Neutrophil (primary cell): ENCODE measurements around the gene FCHSD2.
"Not testable (repeated sequence)": the region's sequence is repeated elsewhere in the genome, so short reads cannot be mapped to it uniquely, and the experiment has no call there.

Experiments
- H3K27ac ChIP-seq: fragments of 200-600 bp; sonication (generic); 2 replicates; pipeline ENCODE4 v1.5.1; 2016; ENCODE audit warnings: mild to moderate bottlenecking, moderate library complexity
- H3K27me3 ChIP-seq: fragments of 200-600 bp; sonication (generic); 2 replicates; pipeline ENCODE4 v1.6.0; 2016; ENCODE audit warnings: mild to moderate bottlenecking
- H3K36me3 ChIP-seq: fragments of 200-600 bp; sonication (generic); 2 replicates; pipeline ENCODE4 v1.5.1; 2017
- H3K4me1 ChIP-seq, 2 experiments: fragments of 200-600 bp in 1 of 2; sonication (generic) in 1 of 2; 1 replicate in 1 of 2; 2 replicates in 1 of 2; pipeline versions ENCODE4 v1.5.1 to v1.6.1; 2013 to 2016; ENCODE audit warnings: low read depth in 1 of 2, low read length in 1 of 2, mild to moderate bottlenecking in 1 of 2, moderate library complexity in 1 of 2; ENCODE audit not compliant: control insufficient read depth in 1 of 2, insufficient read depth in 1 of 2
- H3K4me3 ChIP-seq, 2 experiments: fragments of 200-600 bp in 1 of 2; sonication (generic) in 1 of 2; 1 replicate in 1 of 2; 2 replicates in 1 of 2; pipeline ENCODE4 v1.5.1; 2013 to 2016; ENCODE audit warnings: low read depth in 1 of 2, low read length in 1 of 2, mild to moderate bottlenecking in 1 of 2, moderate library complexity in 1 of 2
- H3K9me3 ChIP-seq: fragments of 200-600 bp; sonication (generic); 2 replicates; pipeline ENCODE4 v1.5.1; 2016
- TF ChIP-seq, protein P1 (sequence below): fragments of 200-600 bp; sonication (generic); IDR thresholded peaks from 2 replicates; pipeline ENCODE4 v1.5.1; 2016; ENCODE audit warnings: antibody characterized with exemption

FCHSD2 gene

GRCh38 chr11:73030130-73030529 lies 112.0 kb downstream of the FCHSD2 start:
- H3K4me3 ChIP-seq: peak overlapping the region in 1 of 2 experiments; percentile 46
- TF ChIP-seq, protein P1, sequence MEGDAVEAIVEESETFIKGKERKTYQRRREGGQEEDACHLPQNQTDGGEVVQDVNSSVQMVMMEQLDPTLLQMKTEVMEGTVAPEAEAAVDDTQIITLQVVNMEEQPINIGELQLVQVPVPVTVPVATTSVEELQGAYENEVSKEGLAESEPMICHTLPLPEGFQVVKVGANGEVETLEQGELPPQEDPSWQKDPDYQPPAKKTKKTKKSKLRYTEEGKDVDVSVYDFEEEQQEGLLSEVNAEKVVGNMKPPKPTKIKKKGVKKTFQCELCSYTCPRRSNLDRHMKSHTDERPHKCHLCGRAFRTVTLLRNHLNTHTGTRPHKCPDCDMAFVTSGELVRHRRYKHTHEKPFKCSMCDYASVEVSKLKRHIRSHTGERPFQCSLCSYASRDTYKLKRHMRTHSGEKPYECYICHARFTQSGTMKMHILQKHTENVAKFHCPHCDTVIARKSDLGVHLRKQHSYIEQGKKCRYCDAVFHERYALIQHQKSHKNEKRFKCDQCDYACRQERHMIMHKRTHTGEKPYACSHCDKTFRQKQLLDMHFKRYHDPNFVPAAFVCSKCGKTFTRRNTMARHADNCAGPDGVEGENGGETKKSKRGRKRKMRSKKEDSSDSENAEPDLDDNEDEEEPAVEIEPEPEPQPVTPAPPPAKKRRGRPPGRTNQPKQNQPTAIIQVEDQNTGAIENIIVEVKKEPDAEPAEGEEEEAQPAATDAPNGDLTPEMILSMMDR: no peak
- H3K27ac ChIP-seq: peak overlapping the region; percentile 95
- H3K4me1 ChIP-seq: peaks cover 42 to 50% of the 10 kb centered on the region in 2 experiments
- no peaks in the 10 kb centered on the region for H3K9me3 ChIP-seq
- H3K36me3 ChIP-seq: no peaks in the 10 kb centered on the region
- H3K27me3 ChIP-seq: no peaks in the 10 kb centered on the region

DNA sequence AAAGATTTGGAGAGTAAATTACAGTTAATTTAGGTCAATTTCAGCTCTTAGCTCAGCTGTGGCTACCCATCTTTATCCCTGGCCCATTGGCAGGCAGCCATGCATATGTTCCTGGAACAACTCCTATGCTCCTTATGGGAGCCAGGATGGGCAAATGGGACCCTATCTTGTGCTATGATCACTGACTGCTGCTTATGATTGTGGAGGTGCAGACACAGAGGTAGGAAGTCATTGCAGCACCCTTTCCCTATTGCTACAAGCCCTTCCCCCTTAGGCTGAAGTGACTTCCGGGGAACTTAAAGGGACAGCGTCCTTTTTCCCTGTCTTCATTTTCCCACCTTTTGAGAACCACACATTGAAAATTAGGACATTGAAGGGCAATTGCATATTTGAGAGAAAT lies 112.7 kb downstream of the FCHSD2 start:
- peaks cover 42 to 50% of the 10 kb centered on the region in 2 experiments for H3K4me1 ChIP-seq
- H3K27ac ChIP-seq: peak overlapping the region; percentile 95
- no peaks in the 10 kb centered on the region for H3K27me3 ChIP-seq
- peak overlapping the region; percentile 46 to 54 for H3K4me3 ChIP-seq
- no peaks in the 10 kb centered on the region for H3K9me3 ChIP-seq
- TF ChIP-seq, protein P1: no peak
- no peaks in the 10 kb centered on the region for H3K36me3 ChIP-seq

DNA sequence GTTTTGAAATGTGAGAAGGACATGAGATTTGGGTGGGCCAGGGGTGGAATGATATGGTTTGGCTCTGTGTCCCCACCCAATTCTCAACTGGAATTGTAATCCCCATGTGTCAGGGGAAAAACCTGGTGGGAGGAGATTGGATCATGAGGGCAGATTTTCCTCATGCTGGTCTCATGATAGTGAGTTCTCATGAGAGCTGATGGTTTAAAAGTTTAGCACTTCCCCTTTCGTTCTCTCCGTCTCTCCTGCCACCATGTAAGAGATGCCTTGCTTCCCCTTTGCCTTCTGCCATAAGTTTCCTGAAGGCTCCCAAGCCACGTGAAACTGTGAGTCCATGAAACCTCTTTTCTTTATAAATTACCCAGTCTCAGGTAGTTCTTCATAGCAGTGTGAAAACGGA lies 113.5 kb downstream of the FCHSD2 start:
- Histone ChIP-seq H3K4me3 (peak overlapping the region; percentile 46 to 54), H3K27me3 (no peaks in the 10 kb centered on the region), H3K36me3 (no peaks in the 10 kb centered on the region), H3K4me1 (peaks cover 42 to 50% of the 10 kb centered on the region in 2 experiments), H3K27ac (peak overlapping the region; percentile 95), H3K9me3 (no peaks in the 10 kb centered on the region)
- TF ChIP-seq, protein P1: no peak

DNA sequence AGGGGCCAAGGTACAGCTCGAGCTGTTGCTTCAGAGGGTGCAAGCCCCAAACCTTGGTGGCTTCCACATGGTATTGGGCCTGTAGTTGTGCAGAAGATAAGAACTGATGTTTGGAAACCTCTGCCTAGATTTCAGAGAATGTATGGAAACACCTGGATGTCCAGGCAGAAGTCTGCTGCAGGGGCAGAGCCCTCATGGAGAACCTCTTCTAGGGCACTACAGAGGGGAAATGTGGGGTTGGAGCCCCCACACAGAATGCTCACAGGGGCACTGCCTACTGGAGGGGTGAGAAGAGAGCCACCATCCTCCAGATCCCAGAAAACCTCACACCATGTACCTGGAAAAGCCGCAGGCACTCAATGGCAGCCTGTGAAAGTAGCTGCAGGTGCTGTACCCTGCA lies 114.3 kb downstream of the FCHSD2 start:
- not testable (repeated sequence) for H3K36me3 ChIP-seq, H3K27me3 ChIP-seq, H3K9me3 ChIP-seq
- peak overlapping the region in 1 of 2 experiments; percentile 46 for H3K4me3 ChIP-seq
- peaks cover 42 to 50% of the 10 kb centered on the region in 2 experiments for H3K4me1 ChIP-seq
- H3K27ac ChIP-seq: peak overlapping the region; percentile 95

GRCh38 chr11:73024639-73025038 lies 117.5 kb downstream of the FCHSD2 start:
- Histone ChIP-seq H3K4me3 (no peak overlapping the region), H3K36me3 (no peaks in the 10 kb centered on the region), H3K27me3 (no peaks in the 10 kb centered on the region), H3K9me3 (no peaks in the 10 kb centered on the region), H3K27ac (no peak overlapping the region), H3K4me1 (peaks cover 37 to 46% of the 10 kb centered on the region in 2 experiments)
- TF ChIP-seq, protein P1: no peak

DNA sequence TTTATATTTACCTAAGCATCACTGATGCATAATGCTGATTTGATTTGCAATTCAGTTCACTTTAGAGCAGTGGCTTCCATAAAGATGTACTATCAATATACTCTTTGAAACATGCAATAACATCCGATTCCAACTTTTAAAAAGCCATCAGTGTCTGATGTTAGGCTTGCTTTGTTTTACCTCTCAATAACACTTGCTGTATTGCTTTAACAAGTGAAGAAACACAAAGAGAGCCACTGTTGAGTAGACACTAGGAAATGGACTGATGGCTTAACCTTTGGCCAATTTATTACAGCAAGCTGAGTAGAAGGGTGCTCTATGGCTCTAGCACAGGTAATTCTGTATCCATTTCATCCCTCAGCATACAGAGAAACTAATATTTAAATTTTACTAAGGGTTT lies 122.1 kb downstream of the FCHSD2 start:
- no peaks in the 10 kb centered on the region for H3K27me3 ChIP-seq
- peak overlapping the region; percentile 28 for H3K27ac ChIP-seq

More for the DNA sequence above, 122.1 kb downstream of the FCHSD2 start:
- H3K4me1 ChIP-seq: peaks cover 7 to 13% of the 10 kb centered on the region in 2 experiments
- H3K36me3 ChIP-seq: no peaks in the 10 kb centered on the region
- H3K4me3 ChIP-seq: no peak overlapping the region
- no peaks in the 10 kb centered on the region for H3K9me3 ChIP-seq
- TF ChIP-seq, protein P1: no peak
